KMS-11 (cell line): ENCODE measurements around the gene PRKCZ.

Experiments
- H2AFZ ChIP-seq: fragments of 200-600 bp; sonication (generic); 2 replicates; pipeline ENCODE4 v1.6.1; 2016; ENCODE audit warnings: antibody characterized with exemption, mixed run types, low read depth
- H3K27ac ChIP-seq: fragments of 200-600 bp; sonication (generic); 2 replicates; pipeline ENCODE4 v1.6.1; 2016; ENCODE audit warnings: mild to moderate bottlenecking, mixed run types
- H3K27me3 ChIP-seq: fragments of 200-600 bp; sonication (generic); 2 replicates; pipeline ENCODE4 v1.6.1; 2017; ENCODE audit warnings: mild to moderate bottlenecking, low read depth, mixed run types, moderate library complexity; ENCODE audit not compliant: insufficient read depth
- H3K36me3 ChIP-seq: fragments of 200-600 bp; sonication (generic); 2 replicates; pipeline ENCODE4 v1.6.1; 2017; ENCODE audit warnings: mild to moderate bottlenecking, mixed run types; ENCODE audit not compliant: insufficient read depth
- H3K4me1 ChIP-seq: fragments of 200-600 bp; sonication (generic); 2 replicates; pipeline ENCODE4 v1.6.1; 2016; ENCODE audit warnings: mild to moderate bottlenecking, low read depth, mixed run types; ENCODE audit not compliant: poor library complexity, severe bottlenecking
- H3K4me2 ChIP-seq: fragments of 200-600 bp; sonication (generic); 2 replicates; pipeline ENCODE4 v1.7.0; 2016; ENCODE audit warnings: mild to moderate bottlenecking, mixed run types
- H3K4me3 ChIP-seq: fragments of 200-600 bp; sonication (generic); IDR thresholded peaks from 2 replicates; pipeline ENCODE4 v1.6.1; 2017; ENCODE audit warnings: low read depth, low read length, mixed read lengths; ENCODE audit not compliant: insufficient read depth
- H3K79me2 ChIP-seq: fragments of 200-600 bp; sonication (generic); 2 replicates; pipeline ENCODE4 v1.6.1; 2016; ENCODE audit warnings: low read depth, mixed run types; ENCODE audit not compliant: insufficient read depth
- H3K9ac ChIP-seq: fragments of 200-600 bp; sonication (generic); 2 replicates; pipeline ENCODE4 v1.6.1; 2016; ENCODE audit warnings: mild to moderate bottlenecking, mixed run types
- H4K20me1 ChIP-seq: fragments of 200-600 bp; sonication (generic); 2 replicates; pipeline ENCODE4 v1.6.1; 2016; ENCODE audit warnings: mild to moderate bottlenecking, mixed run types; ENCODE audit not compliant: insufficient read depth
- CTCF ChIP-seq: fragments of 200-600 bp; sonication (generic); conservative IDR thresholded peaks from 2 replicates; pipeline ENCODE4 v1.6.1; 2017; ENCODE audit warnings: low read depth, mild to moderate bottlenecking, antibody characterized with exemption, low read length, moderate library complexity, mixed read lengths

The PRKCZ gene

GRCh38 chr1:2210084-2210653 lies 160.0 kb downstream of the PRKCZ start:
- no peak for TF ChIP-seq CTCF
- Histone ChIP-seq H3K27me3 (peaks cover 58% of the 10 kb centered on the region), H3K79me2 (no peaks in the 10 kb centered on the region), H3K4me2 (no peak overlapping the region), H3K27ac (no peak overlapping the region), H3K4me1 (no peaks in the 10 kb centered on the region), H3K36me3 (no peaks in the 10 kb centered on the region), H3K4me3 (no peak overlapping the region), H2AFZ (no peak overlapping the region), H3K9ac (no peak overlapping the region), H4K20me1 (no peaks in the 10 kb centered on the region)

DNA sequence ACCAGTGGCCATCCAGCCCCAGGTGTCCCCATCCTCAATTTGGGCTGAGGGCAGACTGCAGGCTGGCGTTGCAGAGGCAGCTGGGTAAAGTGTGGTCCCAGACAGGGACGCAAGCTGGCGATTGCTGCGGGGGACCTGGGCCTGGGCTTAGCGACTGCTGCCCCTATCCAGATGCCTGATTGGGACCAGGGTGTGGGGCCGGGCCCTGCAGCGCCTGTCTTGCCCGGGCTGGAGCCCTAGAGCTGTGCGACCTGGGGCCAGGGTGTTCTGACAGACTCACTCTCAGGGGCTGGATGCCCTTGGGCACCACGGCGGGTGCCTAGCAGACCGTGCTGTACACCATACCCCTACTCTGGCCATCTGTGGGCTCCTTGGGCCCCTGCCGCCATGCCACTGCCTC lies 160.6 kb downstream of the PRKCZ start:
- peaks cover 58% of the 10 kb centered on the region for H3K27me3 ChIP-seq
- no peaks in the 10 kb centered on the region for H3K79me2 ChIP-seq
- H3K9ac ChIP-seq: no peak overlapping the region
- no peak overlapping the region for H3K4me2 ChIP-seq
- H2AFZ ChIP-seq: no peak overlapping the region
- no peaks in the 10 kb centered on the region for H3K4me1 ChIP-seq
- no peaks in the 10 kb centered on the region for H4K20me1 ChIP-seq
- no peaks in the 10 kb centered on the region for H3K36me3 ChIP-seq
- no peak overlapping the region for H3K27ac ChIP-seq
- no peak for TF ChIP-seq CTCF
- H3K4me3 ChIP-seq: no peak overlapping the region

DNA sequence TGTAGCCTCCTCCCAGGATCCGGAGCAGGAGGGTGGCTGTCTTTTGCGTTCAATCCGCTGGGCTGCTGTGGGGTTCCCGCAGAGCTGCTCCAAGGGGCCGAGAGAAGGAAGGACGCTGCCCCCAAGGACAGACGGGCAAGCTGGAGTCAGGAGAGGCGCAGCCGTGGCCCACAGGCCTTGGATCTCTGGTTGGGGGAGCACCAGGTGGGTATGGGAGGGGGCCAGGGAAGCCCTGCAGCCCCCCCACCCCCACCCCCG lies 162.0 kb downstream of the PRKCZ start:
- Histone ChIP-seq H3K36me3 (no peaks in the 10 kb centered on the region), H4K20me1 (no peaks in the 10 kb centered on the region), H3K9ac (no peak overlapping the region), H3K4me2 (no peak overlapping the region), H2AFZ (no peak overlapping the region), H3K4me1 (no peaks in the 10 kb centered on the region), H3K79me2 (no peaks in the 10 kb centered on the region), H3K4me3 (no peak overlapping the region), H3K27me3 (peaks cover 52% of the 10 kb centered on the region), H3K27ac (no peak overlapping the region)
- TF ChIP-seq CTCF: no peak

DNA sequence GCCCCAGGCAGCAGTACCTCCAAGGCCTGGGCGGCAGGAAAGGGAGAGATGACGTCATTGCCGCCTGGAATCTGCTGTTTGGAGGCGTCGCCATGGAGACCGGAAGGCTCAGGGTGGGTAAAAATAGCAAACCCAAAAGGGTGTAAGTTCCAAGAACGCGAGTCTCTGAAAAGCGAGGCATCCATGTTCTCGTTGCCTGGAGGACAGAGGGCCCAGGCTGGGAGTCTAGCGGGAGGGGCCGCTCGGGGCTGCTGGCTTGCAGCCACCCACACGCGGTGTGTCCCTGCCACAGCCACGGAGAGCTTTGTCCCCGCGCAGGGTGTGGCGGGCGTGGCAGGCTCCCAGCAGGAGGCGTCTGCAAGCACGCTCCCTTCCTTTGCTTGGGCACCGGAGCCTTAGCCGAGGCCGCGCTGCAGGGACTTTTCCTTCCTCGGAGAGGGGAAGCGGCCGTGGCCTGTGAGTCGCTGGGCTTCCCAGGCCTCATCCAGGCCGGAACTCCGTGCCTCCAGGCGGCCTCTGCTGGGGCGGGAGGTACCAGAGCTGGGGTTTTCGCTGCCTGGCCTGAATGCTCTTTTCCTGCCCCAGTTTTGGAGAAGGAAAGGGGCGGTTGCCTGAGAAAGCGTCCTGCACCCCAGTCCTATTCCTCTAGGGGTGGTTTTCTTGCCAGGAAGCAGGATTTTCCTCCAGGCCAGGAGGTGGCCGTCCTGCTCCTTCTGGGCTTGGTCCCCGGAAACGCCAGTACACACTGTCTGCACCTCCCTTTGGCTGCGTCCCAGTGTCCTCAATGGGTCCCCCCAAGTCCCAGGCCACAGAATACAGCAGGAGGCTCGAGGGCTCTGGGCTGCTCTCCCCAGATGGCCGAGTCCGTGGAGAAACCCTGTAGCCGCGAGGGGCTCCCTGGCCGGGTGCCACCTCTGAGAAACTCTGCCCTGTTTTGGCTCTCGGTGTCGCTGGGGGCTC lies 162.6 kb downstream of the PRKCZ start:
- Histone ChIP-seq H3K4me2 (no peak overlapping the region), H3K4me3 (no peak overlapping the region), H4K20me1 (no peaks in the 10 kb centered on the region), H2AFZ (no peak overlapping the region), H3K27me3 (peaks cover 55% of the 10 kb centered on the region), H3K79me2 (no peaks in the 10 kb centered on the region), H3K4me1 (no peaks in the 10 kb centered on the region), H3K36me3 (no peaks in the 10 kb centered on the region), H3K9ac (no peak overlapping the region), H3K27ac (no peak overlapping the region)
- no peak for TF ChIP-seq CTCF
